DMS114 treated with DMSO at 0.1 percent for 48 hours (cell line): ENCODE measurements around the gene RAB31.

Source experiments
- DNase-seq: peaks from one replicate; lab custom pipeline; 2025; ENCODE audit not compliant: unreplicated experiment; lab: John Stamatoyannopoulos, UW

Gene RAB31

GRCh38 chr18:9737006-9737405 is 28.9 kb downstream of the RAB31 start:
- no peak for DNase-seq

- DNase-seq: no peak
These were observed 29.5 kb downstream of the RAB31 start for GRCh38 chr18:9737472-9738121.

- DNase-seq: no peak
These were observed 30.3 kb downstream of the RAB31 start for GRCh38 chr18:9738266-9738969.

- DNase-seq: no peak
These were observed 31.4 kb downstream of the RAB31 start for GRCh38 chr18:9739516-9739915.

GRCh38 chr18:9740071-9740470 is 32.0 kb downstream of the RAB31 start:
- DNase-seq: no peak

- DNase-seq: no peak
These were observed 33.3 kb downstream of the RAB31 start for GRCh38 chr18:9741406-9741792.

GRCh38 chr18:9741793-9742523 is 33.9 kb downstream of the RAB31 start:
- DNase-seq: no peak

GRCh38 chr18:9742524-9743131 is 34.5 kb downstream of the RAB31 start:
- no peak for DNase-seq

GRCh38 chr18:9743200-9744016 is 35.3 kb downstream of the RAB31 start:
- DNase-seq: no peak

- no peak for DNase-seq
These were observed 38.9 kb downstream of the RAB31 start for GRCh38 chr18:9746958-9747357.

GRCh38 chr18:9749611-9750010 is 41.5 kb downstream of the RAB31 start:
- no peak for DNase-seq

GRCh38 chr18:9750112-9750511 is 42.0 kb downstream of the RAB31 start:
- no peak for DNase-seq

GRCh38 chr18:9750606-9751304 is 42.7 kb downstream of the RAB31 start:
- DNase-seq: no peak

GRCh38 chr18:9751371-9752031 is 43.4 kb downstream of the RAB31 start:
- no peak for DNase-seq

- no peak for DNase-seq
These were observed 45.7 kb downstream of the RAB31 start for GRCh38 chr18:9753846-9754245.

GRCh38 chr18:9755110-9755509 is 47.0 kb downstream of the RAB31 start:
- DNase-seq: no peak

GRCh38 chr18:9755615-9756014 is 47.5 kb downstream of the RAB31 start:
- no peak for DNase-seq

- DNase-seq: no peak
These were observed 48.3 kb downstream of the RAB31 start for GRCh38 chr18:9756271-9756932.

GRCh38 chr18:9756933-9757470 is 48.9 kb downstream of the RAB31 start:
- DNase-seq: no peak
